ENCODE data around the gene EXOC3L4.
"Not testable (repeated sequence)": the region's sequence is repeated elsewhere in the genome, so short reads cannot be mapped to it uniquely, and the experiment has no call there.

Gene EXOC3L4

DNA sequence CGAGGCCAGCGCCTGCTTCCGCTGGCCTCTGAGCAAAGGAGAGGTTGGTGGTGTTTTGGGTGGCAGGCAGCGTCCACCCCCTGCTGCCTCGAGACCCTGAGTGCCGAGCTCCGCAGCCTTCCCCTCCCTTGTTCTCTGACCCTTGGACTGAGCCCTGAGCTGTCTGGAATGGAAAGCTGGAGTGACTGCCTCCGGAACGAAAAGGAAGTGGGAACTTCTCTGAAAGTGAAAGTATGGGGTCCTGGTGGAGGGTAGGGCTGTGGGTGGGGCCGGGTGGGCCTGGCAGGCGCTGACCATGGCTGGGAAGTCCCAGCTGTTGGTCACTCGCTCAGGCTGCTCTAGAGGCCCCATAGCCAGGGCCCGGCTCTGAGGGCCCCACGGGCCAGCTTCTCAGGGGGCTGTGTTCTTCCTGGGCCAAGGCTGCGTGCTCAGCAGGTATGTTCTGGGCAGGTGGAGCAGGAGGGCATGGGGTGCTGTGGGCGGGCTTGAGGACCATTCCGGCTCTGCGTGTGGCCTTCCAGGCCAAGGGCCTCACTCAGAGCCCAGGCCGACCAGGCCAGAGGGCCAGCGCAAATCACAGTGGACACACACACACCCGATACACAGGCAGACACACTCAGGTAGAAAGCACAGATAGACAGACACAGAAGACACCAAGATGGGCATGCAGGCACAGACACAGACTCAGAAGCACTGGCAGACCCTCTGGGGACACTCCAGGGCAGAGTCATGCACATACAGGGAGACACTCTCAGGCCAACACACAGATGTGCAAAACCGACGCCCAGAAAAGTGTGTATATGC lies at the start of gene EXOC3L4:
Gene EXOC3L4, plus strand, starts transcription at position 320 of the 804 bp plus-strand sequence. CDS start 5,495 bp downstream, outside the sequence.
- Histone ChIP-seq H3K79me2 (ENCODE audit: control insufficient read depth, insufficient read depth, low read length, unreplicated experiment) (no peaks in the 10 kb centered on the region), H3K27me3 (ENCODE audit: insufficient read depth, low read length) (no peaks in the 10 kb centered on the region), H2AFZ (ENCODE audit: low read length, unreplicated experiment) (peak within 1 kb of the TSS; percentile 42), H3K4me1 (ENCODE audit: control insufficient read depth, insufficient read depth, low read length, unreplicated experiment) (peaks cover 7% of the 10 kb centered on the region), H3K27ac (ENCODE audit: low read depth, low read length) (no peak within 1 kb of the TSS), H3K4me3 (ENCODE audit: low read depth, low read length) (no peak within 1 kb of the TSS), H3K36me3 (ENCODE audit: insufficient read depth, low read length) (no peaks in the 10 kb centered on the region)

DNA sequence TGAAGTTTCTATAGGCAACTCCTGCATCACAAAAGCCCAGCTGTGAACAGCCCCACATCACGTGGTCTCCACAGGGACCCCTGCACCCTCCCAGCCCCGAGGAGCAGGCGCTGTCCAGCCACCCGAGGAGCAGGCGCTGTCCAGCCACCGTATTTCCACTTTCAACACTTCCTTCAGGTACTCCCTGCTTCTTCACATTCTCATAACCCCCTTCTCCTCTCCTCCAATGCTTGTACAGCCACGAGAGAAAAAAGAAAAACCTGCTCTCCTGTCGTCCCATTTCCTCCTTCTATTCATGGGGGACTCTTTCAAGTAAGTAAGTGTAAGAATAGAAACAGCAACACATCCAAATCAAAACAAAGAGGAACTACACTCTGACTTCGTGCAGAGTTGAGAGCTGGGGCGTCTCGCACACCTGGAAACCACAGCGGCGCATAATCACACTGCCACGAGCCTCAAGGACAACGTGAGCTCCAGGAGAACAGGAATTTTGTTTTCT lies 49.1 kb upstream of the EXOC3L4 start:
- Histone ChIP-seq H2AFZ (ENCODE audit: low read length, unreplicated experiment) (no peak overlapping the region), H3K36me3 (ENCODE audit: insufficient read depth, low read length) (peaks cover 28% of the 10 kb centered on the region), H3K4me3 (ENCODE audit: low read depth, low read length) (no peak overlapping the region), H3K27ac (ENCODE audit: low read depth, low read length) (no peak overlapping the region), H3K4me1 (ENCODE audit: control insufficient read depth, insufficient read depth, low read length, unreplicated experiment) (no peaks in the 10 kb centered on the region), H3K79me2 (ENCODE audit: control insufficient read depth, insufficient read depth, low read length, unreplicated experiment) (peaks cover 92% of the 10 kb centered on the region), H3K27me3 (ENCODE audit: insufficient read depth, low read length) (no peaks in the 10 kb centered on the region)

DNA sequence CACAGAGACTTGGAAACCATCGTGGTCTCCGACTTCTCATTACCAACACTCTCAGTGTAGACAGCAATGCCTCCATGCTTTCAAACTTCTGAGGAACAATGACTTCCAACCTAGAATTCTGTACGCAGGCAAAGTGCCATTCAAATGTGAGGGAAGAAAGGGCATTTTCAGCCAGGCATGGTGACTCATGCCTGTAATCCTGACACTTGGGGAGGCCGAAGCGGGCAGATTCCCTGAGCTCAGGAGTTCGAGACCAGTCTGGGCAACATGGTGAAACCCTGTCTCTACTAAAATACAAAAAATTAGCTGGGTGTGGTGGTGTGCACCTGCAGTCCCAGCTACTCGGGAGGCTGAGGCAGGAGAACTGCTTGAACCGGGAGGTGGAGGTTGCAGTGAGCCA lies 47.1 kb upstream of the EXOC3L4 start:
- not testable (repeated sequence) for H3K27me3 ChIP-seq (ENCODE audit: insufficient read depth, low read length); H3K27ac ChIP-seq (ENCODE audit: low read depth, low read length); H3K4me1 ChIP-seq (ENCODE audit: control insufficient read depth, insufficient read depth, low read length, unreplicated experiment); H3K4me3 ChIP-seq (ENCODE audit: low read depth, low read length); H2AFZ ChIP-seq (ENCODE audit: low read length, unreplicated experiment)
- peaks cover 92% of the 10 kb centered on the region for H3K79me2 ChIP-seq (ENCODE audit: control insufficient read depth, insufficient read depth, low read length, unreplicated experiment)
- peaks cover 11% of the 10 kb centered on the region for H3K36me3 ChIP-seq (ENCODE audit: insufficient read depth, low read length)

DNA sequence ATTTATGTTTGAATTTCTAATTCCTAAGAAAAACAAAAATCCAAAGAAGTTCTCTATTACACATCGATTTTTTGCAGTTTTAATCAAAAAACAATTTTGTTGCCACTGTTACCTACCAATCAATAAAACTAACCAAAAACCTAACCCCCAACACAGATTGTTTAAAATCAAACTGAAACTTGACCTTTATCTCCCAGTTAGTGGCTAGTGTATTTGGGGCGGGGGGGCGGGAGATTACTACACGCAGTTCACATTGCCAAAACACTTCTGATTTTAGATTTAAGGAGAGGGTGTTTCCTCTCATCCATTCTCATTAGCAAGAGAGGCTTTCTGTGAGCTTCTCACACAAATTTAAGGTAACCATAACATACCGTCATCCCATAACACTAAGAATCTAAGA lies 43.6 kb upstream of the EXOC3L4 start:
- Histone ChIP-seq H3K27me3 (ENCODE audit: insufficient read depth, low read length) (no peaks in the 10 kb centered on the region), H3K36me3 (ENCODE audit: insufficient read depth, low read length) (no peaks in the 10 kb centered on the region), H3K79me2 (ENCODE audit: control insufficient read depth, insufficient read depth, low read length, unreplicated experiment) (peaks cover 92% of the 10 kb centered on the region), H3K4me1 (ENCODE audit: control insufficient read depth, insufficient read depth, low read length, unreplicated experiment) (peaks cover 10% of the 10 kb centered on the region), H3K4me3 (ENCODE audit: low read depth, low read length) (no peak overlapping the region), H2AFZ (ENCODE audit: low read length, unreplicated experiment) (no peak overlapping the region), H3K27ac (ENCODE audit: low read depth, low read length) (no peak overlapping the region)

DNA sequence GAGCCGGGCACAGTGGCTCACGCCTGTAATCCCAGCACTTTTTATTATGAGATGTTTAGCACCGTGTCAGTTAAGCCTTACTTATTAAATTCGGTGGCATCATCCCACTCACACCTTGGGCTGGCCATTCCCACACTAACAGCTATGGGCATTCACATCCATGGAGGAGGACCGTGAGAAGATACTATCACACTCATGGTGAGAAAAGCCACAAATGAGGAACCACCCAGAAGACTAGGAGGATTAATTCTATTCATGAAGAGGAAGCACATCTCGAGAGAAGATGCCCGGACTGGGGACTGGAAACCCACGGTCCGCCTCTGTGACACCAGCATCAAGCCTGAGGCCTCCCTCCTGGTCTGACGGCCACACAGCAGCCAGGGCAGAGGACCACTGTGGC lies 42.1 kb upstream of the EXOC3L4 start:
- Histone ChIP-seq H3K27me3 (ENCODE audit: insufficient read depth, low read length) (no peaks in the 10 kb centered on the region), H3K4me3 (ENCODE audit: low read depth, low read length) (no peak overlapping the region), H3K4me1 (ENCODE audit: control insufficient read depth, insufficient read depth, low read length, unreplicated experiment) (peaks cover 10% of the 10 kb centered on the region), H3K79me2 (ENCODE audit: control insufficient read depth, insufficient read depth, low read length, unreplicated experiment) (peaks cover 87% of the 10 kb centered on the region), H3K27ac (ENCODE audit: low read depth, low read length) (no peak overlapping the region), H3K36me3 (ENCODE audit: insufficient read depth, low read length) (no peaks in the 10 kb centered on the region), H2AFZ (ENCODE audit: low read length, unreplicated experiment) (no peak overlapping the region)

DNA sequence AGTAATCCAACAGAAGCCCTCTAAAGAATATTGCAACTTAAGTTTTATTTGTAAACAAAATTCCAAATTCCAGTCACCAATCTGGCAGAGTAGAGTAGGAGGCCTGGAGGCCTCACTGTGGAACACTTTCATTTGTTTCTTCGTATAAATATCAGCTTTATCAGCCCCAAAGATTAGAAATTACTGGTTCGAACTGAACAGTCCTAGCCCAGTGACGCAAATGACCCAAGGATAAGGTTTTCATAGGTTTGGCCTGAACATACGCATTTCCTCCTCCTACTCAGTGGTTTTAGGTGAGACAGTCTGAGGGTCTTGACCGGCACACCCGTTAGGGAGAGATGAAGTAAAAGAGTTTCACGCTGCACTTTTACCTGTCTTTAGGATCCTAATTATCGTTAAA lies 38.8 kb upstream of the EXOC3L4 start:
- Histone ChIP-seq H3K79me2 (ENCODE audit: control insufficient read depth, insufficient read depth, low read length, unreplicated experiment) (peaks cover 75% of the 10 kb centered on the region), H3K27ac (ENCODE audit: low read depth, low read length) (peak overlapping the region; percentile 54), H3K36me3 (ENCODE audit: insufficient read depth, low read length) (no peaks in the 10 kb centered on the region), H3K4me1 (ENCODE audit: control insufficient read depth, insufficient read depth, low read length, unreplicated experiment) (peaks cover 18% of the 10 kb centered on the region), H3K4me3 (ENCODE audit: low read depth, low read length) (peak overlapping the region; percentile 100), H3K27me3 (ENCODE audit: insufficient read depth, low read length) (no peaks in the 10 kb centered on the region), H2AFZ (ENCODE audit: low read length, unreplicated experiment) (no peak overlapping the region)

DNA sequence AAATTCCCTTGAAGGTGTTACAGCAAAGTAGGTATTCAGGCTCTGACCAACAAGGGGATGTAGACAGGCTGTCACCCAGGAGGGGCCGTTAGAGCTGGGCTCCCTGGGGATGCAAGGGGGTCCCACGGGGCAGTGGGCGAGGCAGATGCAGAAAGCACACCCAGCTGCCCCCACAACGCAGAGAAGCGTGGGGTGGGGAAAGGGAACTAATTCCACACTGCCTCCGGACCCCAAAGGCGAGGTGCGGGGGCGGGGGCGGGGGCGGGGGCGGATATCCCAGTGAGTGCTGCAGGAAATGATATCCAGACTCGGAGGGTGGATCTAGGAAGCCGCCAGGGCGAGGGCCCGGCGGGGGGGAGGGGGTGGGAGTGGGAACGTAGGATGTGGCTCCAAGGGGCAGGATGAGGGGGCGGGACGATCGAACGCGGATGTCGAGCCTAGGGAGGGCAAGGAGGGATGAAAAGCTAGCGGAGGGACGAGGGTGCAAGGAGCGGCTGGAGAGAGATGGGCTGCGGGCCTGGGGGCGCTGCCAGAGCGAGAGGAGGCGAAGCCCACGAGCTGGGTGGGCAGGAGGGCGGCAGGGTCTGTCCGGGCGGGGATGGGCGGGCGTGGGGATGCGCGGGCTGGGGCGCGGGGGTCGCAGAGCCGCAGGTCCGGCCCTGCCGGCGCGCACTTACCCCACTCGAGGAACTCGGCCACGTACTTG lies 38.0 kb upstream of the EXOC3L4 start:
- Histone ChIP-seq H3K4me3 (ENCODE audit: low read depth, low read length) (peak overlapping the region; percentile 100), H3K27ac (ENCODE audit: low read depth, low read length) (peak overlapping the region; percentile 54), H3K4me1 (ENCODE audit: control insufficient read depth, insufficient read depth, low read length, unreplicated experiment) (peaks cover 18% of the 10 kb centered on the region), H2AFZ (ENCODE audit: low read length, unreplicated experiment) (peak overlapping the region; percentile 72), H3K36me3 (ENCODE audit: insufficient read depth, low read length) (no peaks in the 10 kb centered on the region), H3K27me3 (ENCODE audit: insufficient read depth, low read length) (no peaks in the 10 kb centered on the region), H3K79me2 (ENCODE audit: control insufficient read depth, insufficient read depth, low read length, unreplicated experiment) (peaks cover 68% of the 10 kb centered on the region)

DNA sequence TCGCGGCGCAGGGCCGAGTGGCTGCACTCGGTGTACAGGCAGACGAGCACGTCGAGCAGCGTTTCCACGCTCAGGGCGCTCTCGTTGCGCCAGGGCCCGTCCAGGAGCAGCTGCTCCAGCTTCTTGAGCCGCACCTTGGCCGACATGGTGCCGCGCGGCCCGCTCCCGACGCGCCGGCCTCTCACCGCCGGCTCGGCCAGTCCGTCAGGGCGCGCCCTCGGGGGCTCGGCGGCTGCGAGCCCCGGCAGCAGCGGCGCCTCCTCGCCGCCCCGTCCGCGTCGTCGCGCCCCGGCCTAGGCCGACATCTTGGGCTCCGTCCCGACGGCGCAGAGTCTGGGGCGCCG lies 37.5 kb upstream of the EXOC3L4 start:
- Histone ChIP-seq H3K27ac (ENCODE audit: low read depth, low read length) (peak overlapping the region; percentile 53; the same call in 1 of the 2 replicates), H3K27me3 (ENCODE audit: insufficient read depth, low read length) (no peaks in the 10 kb centered on the region), H3K79me2 (ENCODE audit: control insufficient read depth, insufficient read depth, low read length, unreplicated experiment) (peaks cover 63% of the 10 kb centered on the region), H3K4me3 (ENCODE audit: low read depth, low read length) (peak overlapping the region; percentile 100), H3K36me3 (ENCODE audit: insufficient read depth, low read length) (no peaks in the 10 kb centered on the region), H2AFZ (ENCODE audit: low read length, unreplicated experiment) (peak overlapping the region; percentile 72), H3K4me1 (ENCODE audit: control insufficient read depth, insufficient read depth, low read length, unreplicated experiment) (peaks cover 18% of the 10 kb centered on the region)

DNA sequence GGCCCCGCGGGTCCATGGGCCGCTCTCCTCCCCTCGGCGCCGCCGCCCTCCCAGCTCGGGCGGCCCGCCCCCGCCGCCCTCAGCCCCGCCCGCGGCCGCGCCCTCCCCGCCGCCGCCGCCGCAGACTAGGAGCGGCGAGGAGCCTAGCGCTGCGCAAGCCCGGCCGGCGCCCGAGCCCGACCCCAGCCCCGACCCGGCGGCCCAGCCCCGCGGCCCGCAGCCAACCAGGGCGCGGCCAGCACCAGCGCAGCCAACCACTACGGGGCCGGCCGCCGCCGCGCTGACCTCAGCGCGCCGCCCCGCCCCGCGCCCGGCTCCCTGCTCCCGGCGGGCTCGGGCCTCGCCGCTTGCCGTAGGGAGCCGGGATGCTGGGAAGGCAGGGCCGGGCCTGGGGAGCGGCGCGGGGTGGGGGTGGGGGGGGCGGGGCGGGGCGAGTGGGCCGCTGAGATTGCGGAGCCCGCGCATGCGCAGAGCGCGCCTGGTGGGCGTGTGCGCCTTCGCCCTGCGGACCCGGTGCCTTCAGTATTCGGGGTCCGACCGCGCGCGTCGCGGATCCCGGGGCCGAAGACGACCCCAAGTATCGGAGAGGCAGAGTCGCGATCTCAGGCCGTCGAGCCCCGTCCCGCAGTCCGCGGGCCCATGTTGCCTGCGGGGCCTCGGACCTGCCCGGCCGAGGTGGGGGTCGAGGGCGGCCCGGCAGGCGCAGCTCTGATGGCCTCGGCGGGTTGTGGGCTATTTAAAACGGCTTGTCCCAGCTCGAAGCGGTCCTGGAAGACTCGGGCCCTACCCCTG lies 37.0 kb upstream of the EXOC3L4 start, which contains the start of gene CDC42BPB:
Gene CDC42BPB, minus strand, starts transcription at position 178 of the 792 bp plus-strand sequence. CDS start 376 bp downstream, outside the sequence.
- H3K27me3 ChIP-seq (ENCODE audit: insufficient read depth, low read length): no peaks in the 10 kb centered on the region
- H3K4me1 ChIP-seq (ENCODE audit: control insufficient read depth, insufficient read depth, low read length, unreplicated experiment): peaks cover 18% of the 10 kb centered on the region
- peak within 1 kb of the TSS; percentile 100 for H3K4me3 ChIP-seq (ENCODE audit: low read depth, low read length)
- H2AFZ ChIP-seq (ENCODE audit: low read length, unreplicated experiment): peak within 1 kb of the TSS; percentile 99
- H3K36me3 ChIP-seq (ENCODE audit: insufficient read depth, low read length): no peaks in the 10 kb centered on the region
- peaks cover 57% of the 10 kb centered on the region for H3K79me2 ChIP-seq (ENCODE audit: control insufficient read depth, insufficient read depth, low read length, unreplicated experiment)
- peak within 1 kb of the TSS; percentile 53; the same call in 1 of the 2 replicates for H3K27ac ChIP-seq (ENCODE audit: low read depth, low read length)
